ENCODE results near the gene TMPRSS12.
"Not testable (repeated sequence)": the region's sequence is repeated elsewhere in the genome, so short reads cannot be mapped to it uniquely, and the experiment has no call there.

The TMPRSS12 gene

GRCh38 chr12:50842637-50843493, at the start of gene TMPRSS12:
Gene TMPRSS12 (plus strand): TSS chr12:50842926. CDS start chr12:50842965, 39 bp downstream.
- DNase-seq (ENCODE audit: low spot score), result peak; percentile 19

GRCh38 chr12:50799908-50800307, 42.8 kb upstream of the TMPRSS12 start:
- DNase-seq (ENCODE audit: low spot score), result no peak

- no peak for DNase-seq (ENCODE audit: low spot score)
Measured at GRCh38 chr12:50803230-50803875, 39.4 kb upstream of the TMPRSS12 start.

GRCh38 chr12:50806176-50806575, 36.5 kb upstream of the TMPRSS12 start:
- no peak for DNase-seq (ENCODE audit: low spot score)

GRCh38 chr12:50809131-50809530, 33.6 kb upstream of the TMPRSS12 start:
- not testable (repeated sequence) for DNase-seq (ENCODE audit: low spot score)

GRCh38 chr12:50814921-50815320, 27.8 kb upstream of the TMPRSS12 start:
- DNase-seq (ENCODE audit: low spot score), result not testable (repeated sequence)

GRCh38 chr12:50820177-50820576, 22.5 kb upstream of the TMPRSS12 start:
- DNase-seq (ENCODE audit: low spot score), result no peak

- DNase-seq (ENCODE audit: low spot score), result no peak
Measured at GRCh38 chr12:50822082-50822481, 20.6 kb upstream of the TMPRSS12 start.

- not testable (repeated sequence) for DNase-seq (ENCODE audit: low spot score)
Measured at GRCh38 chr12:50823724-50824123, 19.0 kb upstream of the TMPRSS12 start.

GRCh38 chr12:50824914-50825313, 17.8 kb upstream of the TMPRSS12 start:
- no peak for DNase-seq (ENCODE audit: low spot score)

GRCh38 chr12:50825372-50825838, 17.3 kb upstream of the TMPRSS12 start:
- DNase-seq (ENCODE audit: low spot score), result peak; percentile 22

GRCh38 chr12:50828121-50828520, 14.6 kb upstream of the TMPRSS12 start:
- DNase-seq (ENCODE audit: low spot score), result no peak

GRCh38 chr12:50828886-50829285, 13.8 kb upstream of the TMPRSS12 start:
- no peak for DNase-seq (ENCODE audit: low spot score)

GRCh38 chr12:50833801-50834200, 8.9 kb upstream of the TMPRSS12 start:
- not testable (repeated sequence) for DNase-seq (ENCODE audit: low spot score)

GRCh38 chr12:50839042-50839441, 3.7 kb upstream of the TMPRSS12 start:
- DNase-seq (ENCODE audit: low spot score), result no peak

GRCh38 chr12:50840809-50841487, 1.8 kb upstream of the TMPRSS12 start:
- DNase-seq (ENCODE audit: low spot score), result no peak

- no peak for DNase-seq (ENCODE audit: low spot score)
Measured at GRCh38 chr12:50841716-50842531, 802 bp upstream of the TMPRSS12 start.

GRCh38 chr12:50845021-50845647, 2.4 kb downstream of the TMPRSS12 start:
- DNase-seq (ENCODE audit: low spot score), result no peak

GRCh38 chr12:50848963-50849362, 6.2 kb downstream of the TMPRSS12 start:
- no peak for DNase-seq (ENCODE audit: low spot score)

- not testable (repeated sequence) for DNase-seq (ENCODE audit: low spot score)
Measured at GRCh38 chr12:50855218-50855617, 12.5 kb downstream of the TMPRSS12 start.

- DNase-seq (ENCODE audit: low spot score), result not testable (repeated sequence)
Measured at GRCh38 chr12:50855679-50856078, 13.0 kb downstream of the TMPRSS12 start.
